IPS DF 19.7 (cell line): ENCODE results near the gene ITGA1.
"Not testable (repeated sequence)": the region's sequence is repeated elsewhere in the genome, so short reads cannot be mapped to it uniquely, and the experiment has no call there.

Experiments
- DNase-seq: peaks from one replicate; pipeline ENCODE4 v3.0.0-alpha.2; 2013; ENCODE audit warnings: low read depth, low spot score

The ITGA1 gene

GRCh38 chr5:52800394-52801213, 12.9 kb downstream of the ITGA1 start:
- no peak for DNase-seq

GRCh38 chr5:52801329-52801728, 13.6 kb downstream of the ITGA1 start:
- DNase-seq: no peak

- no peak for DNase-seq
Measured at GRCh38 chr5:52802272-52802973, 14.7 kb downstream of the ITGA1 start.

- no peak for DNase-seq
Measured at GRCh38 chr5:52802974-52803336, 15.2 kb downstream of the ITGA1 start.

GRCh38 chr5:52804387-52804791, 16.7 kb downstream of the ITGA1 start:
- no peak for DNase-seq

- DNase-seq: no peak
Measured at GRCh38 chr5:52804981-52805380, 17.3 kb downstream of the ITGA1 start.

- DNase-seq: no peak
Measured at GRCh38 chr5:52805615-52806014, 17.9 kb downstream of the ITGA1 start.

- no peak for DNase-seq
Measured at GRCh38 chr5:52807037-52807436, 19.3 kb downstream of the ITGA1 start.

GRCh38 chr5:52807723-52808122, 20.0 kb downstream of the ITGA1 start:
- no peak for DNase-seq

GRCh38 chr5:52808316-52808901, 20.7 kb downstream of the ITGA1 start:
- no peak for DNase-seq

- DNase-seq: no peak
Measured at GRCh38 chr5:52809884-52810283, 22.2 kb downstream of the ITGA1 start.

GRCh38 chr5:52810426-52810825, 22.7 kb downstream of the ITGA1 start:
- DNase-seq: no peak

- DNase-seq: no peak
Measured at GRCh38 chr5:52811067-52811749, 23.5 kb downstream of the ITGA1 start.

GRCh38 chr5:52814352-52815148, 26.8 kb downstream of the ITGA1 start:
- no peak for DNase-seq

- DNase-seq: no peak
Measured at GRCh38 chr5:52817818-52818217, 30.1 kb downstream of the ITGA1 start.

- DNase-seq: no peak
Measured at GRCh38 chr5:52818360-52818759, 30.6 kb downstream of the ITGA1 start.

GRCh38 chr5:52818807-52819206, 31.1 kb downstream of the ITGA1 start:
- not testable (repeated sequence) for DNase-seq

- DNase-seq: no peak
Measured at GRCh38 chr5:52821901-52822300, 34.2 kb downstream of the ITGA1 start.

- no peak for DNase-seq
Measured at GRCh38 chr5:52822437-52822836, 34.7 kb downstream of the ITGA1 start.

- no peak for DNase-seq
Measured at GRCh38 chr5:52824827-52825226, 37.1 kb downstream of the ITGA1 start.

GRCh38 chr5:52825826-52826225, 38.1 kb downstream of the ITGA1 start:
- no peak for DNase-seq
